HepG2 (cell line): ENCODE data around the gene KCNJ8. TPM values are rescaled to one million over a fixed set of nuclear protein-coding genes. Genes with fewer than 3 reads are reported as not detected.

Experiments used
- ATAC-seq: fragments of 200-7000 bp; cut with Tn5 transposase; 3 replicates; pipeline ENCODE4 v1.9.1; 2020; ENCODE audit warnings: mild to moderate bottlenecking, moderate library complexity
- BruUV-seq: library from RNA; stranded (reverse); fragments of 400-500 nt; replicated peaks from 2 replicates; lab custom pipeline; 2021; lab: Mats Ljungman, UMichigan
- CTCF ChIA-PET: fragments of 300-600 bp; formaldehyde crosslinking; extraction: SDS; loops from one replicate; lab custom pipeline; 2021; ENCODE audit warnings: low total read pairs, inconsistent platforms, low intra/inter-chr PET ratio; lab: Yijun Ruan, JAX
- POLR2A ChIA-PET: fragments of 350-600 bp; sonication (Branson Sonifier 250); formaldehyde crosslinking; loops from one replicate; lab custom pipeline; 2020; ENCODE audit warnings: antibody characterized with exemption, inconsistent platforms; lab: Yijun Ruan, JAX
- DNase-seq: peaks from one replicate; pipeline ENCODE4 v3.0.0-alpha.2; 2015; ENCODE audit warnings: low spot score
- FAIRE-seq: peaks from 3 replicates; lab custom pipeline; 2011; peaks lifted over from hg19 to GRCh38; lab: Jason Lieb, UNC
- H2AFZ ChIP-seq: one replicate; pipeline ENCODE4 v1.6.1; 2011; ENCODE audit warnings: low read length, inconsistent platforms
- H3K27ac ChIP-seq: fragments of 300-600 bp; 3 replicates; pipeline ENCODE4 v1.8.0; 2011; ENCODE audit warnings: mixed run types, mild to moderate bottlenecking, mixed read lengths, low read length, inconsistent platforms; ENCODE audit not compliant: insufficient read depth; ENCODE audit errors: extremely low read length
- H3K27me3 ChIP-seq, 2 experiments: fragments of 200-600 bp in 1 of 2; 2 replicates in 1 of 2; 3 replicates in 1 of 2; pipeline versions ENCODE4 v1.6.0 to v1.8.0; 2011; ENCODE audit warnings: low read length in 2 of 2, mild to moderate bottlenecking in 2 of 2, moderate library complexity in 2 of 2, inconsistent platforms in 1 of 2; ENCODE audit not compliant: insufficient read depth in 2 of 2, control insufficient read depth in 1 of 2
- H3K36me3 ChIP-seq, 2 experiments: fragments of 200-600 bp in 1 of 2; replicated peaks in 1 of 2; 2 replicates in 1 of 2; 3 replicates in 1 of 2; pipeline versions ENCODE4 v1.5.1 to v1.8.0; 2011; ENCODE audit warnings: low read length in 2 of 2, inconsistent platforms in 1 of 2; ENCODE audit not compliant: insufficient read depth in 2 of 2, control insufficient read depth in 1 of 2
- H3K4me1 ChIP-seq: 2 replicates; pipeline ENCODE4 v1.5.1; 2012; ENCODE audit warnings: low read length, inconsistent platforms; ENCODE audit not compliant: insufficient read depth
- H3K4me2 ChIP-seq: 2 replicates; pipeline ENCODE4 v1.6.0; 2011; ENCODE audit warnings: low read depth, low read length, inconsistent platforms
- H3K4me3 ChIP-seq, 3 experiments: fragments of 200-600 bp in 1 of 3; sonication (generic), shearing (Covaris generic) in 1 of 3; replicated peaks in 1 of 3; 2 replicates each; pipeline ENCODE4 v1.5.1; 2011 to 2016; ENCODE audit warnings: low read length in 3 of 3, inconsistent platforms in 2 of 3, low read depth in 2 of 3, mild to moderate bottlenecking in 2 of 3, control low read depth in 1 of 3, mixed read lengths in 1 of 3; ENCODE audit not compliant: insufficient read depth in 1 of 3
- H3K79me2 ChIP-seq: one replicate; pipeline ENCODE4 v1.6.1; 2011; ENCODE audit warnings: low read length, inconsistent platforms; ENCODE audit not compliant: insufficient read depth
- H3K9ac ChIP-seq: 2 replicates; pipeline ENCODE4 v1.6.0; 2011; ENCODE audit warnings: mild to moderate bottlenecking, low read depth, low read length, inconsistent platforms; ENCODE audit not compliant: insufficient read depth
- H3K9me3 ChIP-seq: 2 replicates; pipeline ENCODE4 v1.5.1; 2012; ENCODE audit warnings: mild to moderate bottlenecking, low read length
- H4K20me1 ChIP-seq: 2 replicates; pipeline ENCODE4 v1.6.0; 2011; ENCODE audit warnings: inconsistent platforms, mild to moderate bottlenecking, low read length, moderate library complexity; ENCODE audit not compliant: insufficient read depth
- CBX5 ChIP-seq: sonication (generic); formaldehyde crosslinking; IDR thresholded peaks from 2 replicates; pipeline ENCODE4 v1.4.0; 2020; ENCODE audit warnings: missing genetic modification reagents, borderline replicate concordance
- CREB1 ChIP-seq, 2 experiments: fragments of 450-650 bp in 1 of 2; IDR thresholded peaks; 2 replicates each; pipeline ENCODE4 v1.6.1; 2016 to 2017; ENCODE audit warnings: control low read depth in 1 of 2, mild to moderate bottlenecking in 1 of 2, missing compliant biosample characterization in 1 of 2, missing genetic modification characterization in 1 of 2
- CSRNP1 ChIP-seq: sonication (generic); formaldehyde crosslinking; IDR thresholded peaks from 2 replicates; pipeline ENCODE4 v1.8.1; 2023; ENCODE audit warnings: mild to moderate bottlenecking, missing genetic modification reagents
- GABPA ChIP-seq, 2 experiments: IDR thresholded peaks; 2 replicates each; pipeline ENCODE4 v1.6.1; 2011 to 2016; ENCODE audit warnings: low read depth in 2 of 2, low read length in 1 of 2, missing biosample characterization in 1 of 2, missing genetic modification characterization in 1 of 2
- GATA4 ChIP-seq: sonication (generic); IDR thresholded peaks from 2 replicates; pipeline ENCODE4 v1.6.1; 2016; ENCODE audit warnings: antibody characterized with exemption, low read depth, borderline replicate concordance
- HDAC1 ChIP-seq: sonication (generic); formaldehyde crosslinking; IDR thresholded peaks from 2 replicates; pipeline ENCODE4 v1.5.1; 2020; ENCODE audit warnings: mild to moderate bottlenecking, missing genetic modification reagents
- KDM2A ChIP-seq: sonication (generic); formaldehyde crosslinking; IDR thresholded peaks from 2 replicates; pipeline ENCODE4 v1.4.0; 2020; ENCODE audit warnings: low read depth, missing genetic modification reagents, borderline replicate concordance
- MAFF ChIP-seq: IDR thresholded peaks from 2 replicates; pipeline ENCODE4 v1.6.1; 2011; ENCODE audit warnings: low read depth, low read length, improper control_type of control experiment
- MTF1 ChIP-seq: sonication (generic); formaldehyde crosslinking; IDR thresholded peaks from 2 replicates; pipeline ENCODE4 v1.5.0; 2020; ENCODE audit warnings: missing genetic modification reagents
- PPARG ChIP-seq: conservative IDR thresholded peaks from 2 replicates; pipeline ENCODE4 v1.6.1; 2016; ENCODE audit warnings: missing biosample characterization, missing genetic modification reagents
- RFX1 ChIP-seq: fragments of 450-650 bp; IDR thresholded peaks from 2 replicates; pipeline ENCODE4 v1.6.1; 2017
- TMF1 ChIP-seq: sonication (generic); formaldehyde crosslinking; IDR thresholded peaks from 2 replicates; pipeline ENCODE4 v1.8.1; 2022; ENCODE audit warnings: low read depth, missing genetic modification reagents
- TSC22D2 ChIP-seq: sonication (generic); formaldehyde crosslinking; IDR thresholded peaks from 2 replicates; pipeline ENCODE4 v1.5.1; 2020; ENCODE audit warnings: missing genetic modification reagents, mild to moderate bottlenecking, borderline replicate concordance
- ZNF446 ChIP-seq: sonication (generic); formaldehyde crosslinking; IDR thresholded peaks from 2 replicates; pipeline ENCODE4 v1.5.0; 2020; ENCODE audit warnings: mild to moderate bottlenecking, missing genetic modification reagents
- ZNF552 ChIP-seq: sonication (generic); formaldehyde crosslinking; IDR thresholded peaks from 2 replicates; pipeline ENCODE4 v1.9.0; 2022; ENCODE audit warnings: missing genetic modification reagents, mild to moderate bottlenecking, borderline replicate concordance
- ZNF850 ChIP-seq: sonication (generic); formaldehyde crosslinking; conservative IDR thresholded peaks from 2 replicates; pipeline ENCODE4 v1.9.0; 2021; ENCODE audit warnings: mild to moderate bottlenecking, missing genetic modification reagents
- WGBS: methylation state at CpG from one replicate; pipeline ENCODE4 v1.1.6; 2017; ENCODE audit warnings: low lambda C conversion rate; 5-methylcytosine and 5-hydroxymethylcytosine counted together
- in situ Hi-C: cut with HindIII; loops from 2 replicates; pipeline ENCODE4 v1.10.0; 2017; ENCODE audit warnings: low pct_unique_long_range_greater_than_20kb; ENCODE audit not compliant: extremely low pct_ligation_motif_present
- intact Hi-C: fragments of 100-400 bp; cut with micrococcal nuclease; formaldehyde crosslinking; loops from one replicate; pipeline ENCODE4 v1.10.0; 2022; ENCODE audit not compliant: unreplicated experiment
- polyA plus RNA-seq, 8 experiments: library from polyadenylated mRNA; depleted of rRNA in 3 of 8; stranded (reverse) in 7 of 8; unstranded in 1 of 8; fragments of >200 nt; fragmentation: Illumina TruSeq in 4 of 8; extraction: Trizol in 4 of 8; gene quantifications; 2 replicates each; pipeline versions ENCODE4 v1.2.1 to v1.2.3, GENCODE V29; 2011 to 2016; ENCODE audit warnings: low read depth in 4 of 8, missing spikeins in 1 of 8, mixed read lengths in 1 of 8; ENCODE audit not compliant: insufficient read depth in 1 of 8
- total RNA-seq, 5 experiments: library from RNA; depleted of rRNA; stranded (reverse); fragments of >200 nt; fragmentation: Illumina TruSeq; extraction: Trizol; gene quantifications; 2 replicates each; pipeline ENCODE4 v1.2.3, GENCODE V29; 2016; ENCODE audit warnings: low read depth in 1 of 5
- TF ChIP-seq, protein P1 (sequence below): sonication (generic); formaldehyde crosslinking; IDR thresholded peaks from 2 replicates; pipeline ENCODE4 v1.4.0; 2020; ENCODE audit warnings: mild to moderate bottlenecking, missing genetic modification reagents
- TF ChIP-seq, protein P2 (sequence below): sonication (generic); formaldehyde crosslinking; IDR thresholded peaks from 2 replicates; pipeline ENCODE4 v1.9.0; 2021; ENCODE audit warnings: missing genetic modification reagents, borderline replicate concordance

Gene KCNJ8
- total and polyA plus RNA-seq, 2 of the 13 experiments (the other 11 are each of a cell fraction or from before 2014, with no cell fraction given) = not detected

GRCh38 chr12:21718944-21719650, 55.4 kb downstream of the KCNJ8 start (continued):
- TF ChIP-seq HDAC1 (no peak), PPARG (CRISPR knock-in tag) (no peak), CSRNP1 (no peak), ZNF446 (CRISPR knock-in tag) (no peak), TSC22D2 (no peak)

DNA sequence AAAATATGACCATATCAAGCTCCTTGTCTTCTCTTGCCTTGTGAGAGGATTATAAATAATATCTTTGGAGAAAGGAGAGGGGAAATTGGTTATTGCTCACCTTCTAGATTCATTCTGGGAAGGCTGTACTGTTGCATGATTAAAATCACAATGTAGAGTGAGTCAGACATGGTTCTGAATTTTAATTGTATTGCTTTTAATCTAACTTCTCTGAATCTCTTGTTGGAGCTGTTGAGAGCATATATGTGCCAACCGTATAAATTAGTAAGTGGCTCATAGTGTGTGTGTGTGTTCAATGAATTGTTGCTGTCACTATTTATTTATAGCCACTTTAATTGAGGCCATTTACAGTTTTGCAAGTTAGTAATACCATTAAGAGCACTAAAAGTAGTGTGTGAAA, 56.1 kb downstream of the KCNJ8 start:
- BruUV-seq = no TSS peak
- WGBS = 0% methylated on average over 1 of the region's 1 CpG
- no peaks in the 10 kb centered on the region for H3K4me1 ChIP-seq
- no peak for TF ChIP-seq ZNF850 (CRISPR knock-in tag)
- TF ChIP-seq GABPA (IDR thresholded peaks at IDR 0.05; ENCODE audit: low read depth, low read length) = no peak
- TF ChIP-seq GABPA (CRISPR knock-in tag; IDR thresholded peaks at IDR 0.05; ENCODE audit: low read depth) = no peak
- TF ChIP-seq GATA4 = no peak
- no peak for TF ChIP-seq ZNF552 (CRISPR knock-in tag)
- TF ChIP-seq RFX1 = no peak
- no peak for TF ChIP-seq TMF1 (CRISPR knock-in tag)
- no peak for TF ChIP-seq KDM2A
- no peak for TF ChIP-seq CBX5 (CRISPR knock-in tag)
- TF ChIP-seq, protein P1, sequence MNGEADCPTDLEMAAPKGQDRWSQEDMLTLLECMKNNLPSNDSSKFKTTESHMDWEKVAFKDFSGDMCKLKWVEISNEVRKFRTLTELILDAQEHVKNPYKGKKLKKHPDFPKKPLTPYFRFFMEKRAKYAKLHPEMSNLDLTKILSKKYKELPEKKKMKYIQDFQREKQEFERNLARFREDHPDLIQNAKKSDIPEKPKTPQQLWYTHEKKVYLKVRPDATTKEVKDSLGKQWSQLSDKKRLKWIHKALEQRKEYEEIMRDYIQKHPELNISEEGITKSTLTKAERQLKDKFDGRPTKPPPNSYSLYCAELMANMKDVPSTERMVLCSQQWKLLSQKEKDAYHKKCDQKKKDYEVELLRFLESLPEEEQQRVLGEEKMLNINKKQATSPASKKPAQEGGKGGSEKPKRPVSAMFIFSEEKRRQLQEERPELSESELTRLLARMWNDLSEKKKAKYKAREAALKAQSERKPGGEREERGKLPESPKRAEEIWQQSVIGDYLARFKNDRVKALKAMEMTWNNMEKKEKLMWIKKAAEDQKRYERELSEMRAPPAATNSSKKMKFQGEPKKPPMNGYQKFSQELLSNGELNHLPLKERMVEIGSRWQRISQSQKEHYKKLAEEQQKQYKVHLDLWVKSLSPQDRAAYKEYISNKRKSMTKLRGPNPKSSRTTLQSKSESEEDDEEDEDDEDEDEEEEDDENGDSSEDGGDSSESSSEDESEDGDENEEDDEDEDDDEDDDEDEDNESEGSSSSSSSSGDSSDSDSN = no peak
- no peak for TF ChIP-seq CREB1 (IDR thresholded peaks at IDR 0.05)
- TF ChIP-seq CREB1 (CRISPR knock-in tag; IDR thresholded peaks at IDR 0.05) = no peak
- TF ChIP-seq, protein P2, sequence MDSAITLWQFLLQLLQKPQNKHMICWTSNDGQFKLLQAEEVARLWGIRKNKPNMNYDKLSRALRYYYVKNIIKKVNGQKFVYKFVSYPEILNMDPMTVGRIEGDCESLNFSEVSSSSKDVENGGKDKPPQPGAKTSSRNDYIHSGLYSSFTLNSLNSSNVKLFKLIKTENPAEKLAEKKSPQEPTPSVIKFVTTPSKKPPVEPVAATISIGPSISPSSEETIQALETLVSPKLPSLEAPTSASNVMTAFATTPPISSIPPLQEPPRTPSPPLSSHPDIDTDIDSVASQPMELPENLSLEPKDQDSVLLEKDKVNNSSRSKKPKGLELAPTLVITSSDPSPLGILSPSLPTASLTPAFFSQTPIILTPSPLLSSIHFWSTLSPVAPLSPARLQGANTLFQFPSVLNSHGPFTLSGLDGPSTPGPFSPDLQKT (CRISPR knock-in tag) = no peak
- no peak for TF ChIP-seq MAFF
- TF ChIP-seq MTF1 (CRISPR knock-in tag) = no peak

More for the DNA sequence above, 56.1 kb downstream of the KCNJ8 start:
- Histone ChIP-seq H3K27ac (no peak overlapping the region), H3K9me3 (no peaks in the 10 kb centered on the region), H3K4me2 (no peak overlapping the region), H3K27me3 (no peaks in the 10 kb centered on the region), H3K4me3 (no peak overlapping the region), H3K36me3 (no peaks in the 10 kb centered on the region), H2AFZ (no peak overlapping the region), H3K9ac (no peak overlapping the region), H4K20me1 (no peaks in the 10 kb centered on the region), H3K79me2 (no peaks in the 10 kb centered on the region)
- intact Hi-C loops (no loop called here), in situ Hi-C loops (loop anchor here (25.0 kb wide), 1 partner anchor 719 kb away; no protein-coding TSS in a partner anchor)
- no peak for ATAC-seq
- DNase-seq = no peak
- FAIRE-seq = no peak
- POLR2A ChIA-PET = no interaction called here
- CTCF ChIA-PET = no interaction called here
